Sigmoid colon (tissue), 7 donors: ENCODE measurements around the gene TMC1. TPM values are rescaled to one million over a fixed set of nuclear protein-coding genes. Genes with fewer than 3 reads are reported as not detected.

Experiments
- DNase-seq: peaks from one replicate; pipeline ENCODE4 v3.0.0-alpha.2; 2019
- H3K27ac ChIP-seq, 4 donors: fragments of 200-600 bp; sonication (generic); one replicate each; pipeline ENCODE4 v1.5.1; 2016 to 2019; ENCODE audit warnings: mild to moderate bottlenecking in 1 of 4
- H3K27me3 ChIP-seq, 3 donors: fragments of 200-600 bp; sonication (generic); one replicate each; pipeline ENCODE4 v1.5.1; 2019; ENCODE audit warnings: mild to moderate bottlenecking in 1 of 3
- H3K36me3 ChIP-seq, 4 donors: fragments of 200-600 bp; sonication (generic); one replicate each; pipeline ENCODE4 v1.5.1; 2016 to 2019
- H3K4me1 ChIP-seq, 4 donors: fragments of 200-600 bp; sonication (generic); one replicate each; pipeline ENCODE4 v1.5.1; 2017 to 2019
- H3K4me3 ChIP-seq, 4 donors: fragments of 200-600 bp; sonication (generic); one replicate each; pipeline ENCODE4 v1.5.1; 2017 to 2019; ENCODE audit warnings: mild to moderate bottlenecking in 2 of 4, moderate library complexity in 1 of 4
- H3K9me3 ChIP-seq, 4 donors: fragments of 200-600 bp in 3 of 4; sonication (generic) in 3 of 4; one replicate each; pipeline versions ENCODE4 v1.5.1 to v1.6.1; 2013 to 2019
- CTCF ChIP-seq, 4 experiments: fragments of 450-650 bp in 3 of 4; fragments of 200-600 bp in 1 of 4; IDR thresholded peaks; one replicate each; pipeline ENCODE4 v1.5.1; 2016 to 2019; ENCODE audit warnings: antibody characterized with exemption in 4 of 4, mild to moderate bottlenecking in 3 of 4, moderate library complexity in 2 of 4
- EP300 ChIP-seq, 4 donors: sonication (generic); formaldehyde crosslinking; IDR thresholded peaks; one replicate each; pipeline ENCODE4 v1.6.1; 2017; ENCODE audit warnings: antibody characterized with exemption in 4 of 4
- POLR2A ChIP-seq, 2 donors: fragments of 450-650 bp; IDR thresholded peaks; one replicate each; pipeline ENCODE4 v1.6.1; 2016; ENCODE audit warnings: antibody characterized with exemption in 2 of 2, mild to moderate bottlenecking in 2 of 2, moderate library complexity in 2 of 2
- POLR2AphosphoS5 ChIP-seq, 4 donors: sonication (generic); formaldehyde crosslinking; IDR thresholded peaks; one replicate each; pipeline ENCODE4 v1.6.1; 2017; ENCODE audit warnings: antibody characterized with exemption in 4 of 4
- WGBS, 2 donors: extraction: QIAGEN DNeasy Blood & Tissue Kit; methylation state at CpG; one replicate each; pipeline ENCODE4 v1.1.7; 2013; 5-methylcytosine and 5-hydroxymethylcytosine counted together
- intact Hi-C: fragments of 100-400 bp; cut with DNase I; formaldehyde crosslinking; loops from one replicate; pipeline ENCODE4 v1.15.1; 2023
- polyA plus RNA-seq, 3 donors: library from polyadenylated mRNA; stranded (reverse); fragments of 200-250 nt; gene quantifications; one replicate each; pipeline ENCODE4 v1.2.3, GENCODE V29; 2013
- total RNA-seq, 4 donors: library from RNA; depleted of rRNA; stranded (reverse); fragments of >200 nt; gene quantifications; one replicate each; pipeline ENCODE4 v1.1.0, GENCODE V29; 2016
- donor health status: healthy with polysubstance abuse.
- donor health status: Bipolar disorder and iron deficiency.
- donor health status: healthy.

The TMC1 gene
- total and polyA plus RNA-seq, 7 donors: under 0.01 to 1.5 (median 0.51) TPM; not detected in 4

- no peak for TF ChIP-seq CTCF (IDR thresholded peaks at IDR 0.05)
- TF ChIP-seq EP300 (IDR thresholded peaks at IDR 0.05): no peak
- TF ChIP-seq POLR2A (IDR thresholded peaks at IDR 0.05): no peak
- TF ChIP-seq POLR2AphosphoS5 (IDR thresholded peaks at IDR 0.05): no peak
- no peak for DNase-seq
- H3K4me3 ChIP-seq: no peak overlapping the region
- H3K27ac ChIP-seq: no peak overlapping the region
- intact Hi-C loops: no loop called here
- 28 to 64% methylated on average over 1 of the region's 1 CpG for WGBS, 2 donors
- H3K27me3 ChIP-seq: no peaks in the 10 kb centered on the region
- no peaks in the 10 kb centered on the region for H3K9me3 ChIP-seq
- H3K36me3 ChIP-seq: no peaks in the 10 kb centered on the region
- no peaks in the 10 kb centered on the region for H3K4me1 ChIP-seq
These were observed 154.2 kb downstream of the TMC1 start for GRCh38 chr9:72675586-72675985.

- DNase-seq: no peak
- H3K36me3 ChIP-seq: no peaks in the 10 kb centered on the region
- H3K9me3 ChIP-seq: no peaks in the 10 kb centered on the region
- intact Hi-C loops: no loop called here
- H3K4me3 ChIP-seq: no peak overlapping the region
- no peaks in the 10 kb centered on the region for H3K27me3 ChIP-seq
- TF ChIP-seq EP300 (IDR thresholded peaks at IDR 0.05) (no peak), POLR2AphosphoS5 (IDR thresholded peaks at IDR 0.05) (no peak), CTCF (IDR thresholded peaks at IDR 0.05) (no peak), POLR2A (IDR thresholded peaks at IDR 0.05) (no peak)
- H3K27ac ChIP-seq: no peak overlapping the region
- 70 to 82% methylated on average over 2 of the region's 2 CpGs for WGBS, 2 donors
- no peaks in the 10 kb centered on the region for H3K4me1 ChIP-seq
These were observed 159.3 kb downstream of the TMC1 start for GRCh38 chr9:72680593-72681282.

- Histone ChIP-seq H3K36me3 (no peaks in the 10 kb centered on the region), H3K9me3 (no peaks in the 10 kb centered on the region), H3K27me3 (no peaks in the 10 kb centered on the region), H3K27ac (no peak overlapping the region), H3K4me1 (no peaks in the 10 kb centered on the region), H3K4me3 (no peak overlapping the region)
- no peak for DNase-seq
- intact Hi-C loops: no loop called here
- WGBS, 2 donors: 54 to 60% methylated on average over 1 of the region's 1 CpG
- TF ChIP-seq CTCF (IDR thresholded peaks at IDR 0.05) (no peak), POLR2AphosphoS5 (IDR thresholded peaks at IDR 0.05) (no peak), EP300 (IDR thresholded peaks at IDR 0.05) (no peak), POLR2A (IDR thresholded peaks at IDR 0.05) (no peak)
These were observed 159.8 kb downstream of the TMC1 start for GRCh38 chr9:72681283-72681630.

GRCh38 chr9:72684615-72685014 is 163.2 kb downstream of the TMC1 start:
- no peak overlapping the region for H3K27ac ChIP-seq
- TF ChIP-seq POLR2AphosphoS5 (IDR thresholded peaks at IDR 0.05) (no peak), EP300 (IDR thresholded peaks at IDR 0.05) (no peak), POLR2A (IDR thresholded peaks at IDR 0.05) (no peak), CTCF (IDR thresholded peaks at IDR 0.05) (no peak)
- 86 to 90% methylated on average over 2 of the region's 2 CpGs for WGBS, 2 donors
- H3K9me3 ChIP-seq: no peaks in the 10 kb centered on the region
- no peak for DNase-seq
- H3K27me3 ChIP-seq: no peaks in the 10 kb centered on the region
- peaks cover 0 to 9% (median 5%) of the 10 kb centered on the region in 4 donors for H3K4me1 ChIP-seq
- no peak overlapping the region for H3K4me3 ChIP-seq
- intact Hi-C loops: no loop called here
- no peaks in the 10 kb centered on the region for H3K36me3 ChIP-seq

- Histone ChIP-seq H3K27me3 (no peaks in the 10 kb centered on the region), H3K36me3 (no peaks in the 10 kb centered on the region), H3K27ac (no peak overlapping the region), H3K9me3 (peaks cover 0 to 3% (median 0%) of the 10 kb centered on the region in 4 donors), H3K4me1 (peaks cover 0 to 9% (median 5%) of the 10 kb centered on the region in 4 donors), H3K4me3 (no peak overlapping the region)
- WGBS, 2 donors: 80 to 84% methylated on average over 2 of the region's 2 CpGs
- intact Hi-C loops: no loop called here
- DNase-seq: no peak
- no peak for TF ChIP-seq EP300 (IDR thresholded peaks at IDR 0.05)
- no peak for TF ChIP-seq CTCF (IDR thresholded peaks at IDR 0.05)
- TF ChIP-seq POLR2AphosphoS5 (IDR thresholded peaks at IDR 0.05): no peak
- no peak for TF ChIP-seq POLR2A (IDR thresholded peaks at IDR 0.05)
These were observed 164.5 kb downstream of the TMC1 start for GRCh38 chr9:72685911-72686310.
